H1 (cell line): ENCODE measurements around the gene PLEKHA3. TPM values are rescaled to one million over a fixed set of nuclear protein-coding genes. Genes with fewer than 3 reads are reported as not detected.

Experiments
- CTCF ChIA-PET: fragments of 300-600 bp; sonication (Branson Sonifier 250); formaldehyde crosslinking; loops from one replicate; lab custom pipeline; 2021; ENCODE audit not compliant: partially characterized antibody; lab: Charles Lee
- POLR2A ChIA-PET: fragments of 300-600 bp; sonication (Branson Sonifier 250); formaldehyde crosslinking; loops from one replicate; lab custom pipeline; 2021; ENCODE audit warnings: inconsistent platforms; ENCODE audit not compliant: partially characterized antibody; lab: Charles Lee
- DNase-seq, 2 experiments: peaks; one replicate each; pipeline versions ENCODE4 v3.0.0 to v3.0.0-alpha.2; 2010 to 2022; ENCODE audit warnings: low spot score in 2 of 2, low read depth in 1 of 2, mixed read lengths in 1 of 2
- FAIRE-seq: peaks from 2 replicates; lab custom pipeline; 2011; peaks lifted over from hg19 to GRCh38; lab: Jason Lieb, UNC
- H2AFZ ChIP-seq: 2 replicates; pipeline ENCODE4 v1.8.1; 2012; ENCODE audit warnings: low read length, inconsistent platforms
- H2AK5ac ChIP-seq: 2 replicates; pipeline ENCODE4 v1.6.1; 2013; ENCODE audit warnings: low read depth, low read length
- H2BK120ac ChIP-seq: replicated peaks from 2 replicates; pipeline ENCODE3; 2013; ENCODE audit warnings: low read depth, low read length, inconsistent platforms
- H2BK12ac ChIP-seq: 2 replicates; pipeline ENCODE4 v1.6.1; 2013; ENCODE audit warnings: low read depth, low read length
- H2BK15ac ChIP-seq: 2 replicates; pipeline ENCODE4 v1.6.1; 2013; ENCODE audit warnings: low read length
- H2BK20ac ChIP-seq: 2 replicates; pipeline ENCODE4 v1.6.1; 2013; ENCODE audit warnings: low read length
- H2BK5ac ChIP-seq: 2 replicates; pipeline ENCODE4 v1.6.1; 2013; ENCODE audit warnings: low read depth, low read length
- H3K14ac ChIP-seq: 2 replicates; pipeline ENCODE4 v1.6.1; 2013; ENCODE audit warnings: inconsistent platforms; ENCODE audit not compliant: insufficient read length
- H3K18ac ChIP-seq: 2 replicates; pipeline ENCODE4 v1.6.1; 2013; ENCODE audit warnings: low read length; ENCODE audit errors: extremely low read depth
- H3K23ac ChIP-seq: 2 replicates; pipeline ENCODE4 v1.6.1; 2013; ENCODE audit warnings: inconsistent platforms; ENCODE audit not compliant: insufficient read length
- H3K23me2 ChIP-seq: 2 replicates; pipeline ENCODE4 v1.6.1; 2013; ENCODE audit warnings: low read depth, low read length
- H3K27ac ChIP-seq: 2 replicates; pipeline ENCODE4 v1.6.1; 2011; ENCODE audit warnings: low read depth, low read length, inconsistent platforms
- H3K27me3 ChIP-seq, 4 experiments: replicated peaks in 1 of 4; 1 replicate in 1 of 4; 2 replicates in 3 of 4; pipeline versions ENCODE4 v1.6.1 to v1.8.1; 2011 to 2013; ENCODE audit warnings: low read length in 3 of 4, mild to moderate bottlenecking in 3 of 4, inconsistent platforms in 2 of 4, mixed read lengths in 2 of 4, moderate library complexity in 1 of 4; ENCODE audit not compliant: control insufficient read depth in 3 of 4, insufficient read depth in 3 of 4; ENCODE audit errors: extremely low read depth in 1 of 4
- H3K36me3 ChIP-seq, 4 experiments: 2 replicates each; pipeline versions ENCODE4 v1.6.1 to v1.8.1; 2011 to 2013; ENCODE audit warnings: mild to moderate bottlenecking in 4 of 4, low read length in 3 of 4, moderate library complexity in 2 of 4, control low read depth in 1 of 4, inconsistent platforms in 1 of 4; ENCODE audit not compliant: insufficient read depth in 4 of 4, control insufficient read depth in 2 of 4
- H3K4ac ChIP-seq: replicated peaks from 2 replicates; pipeline ENCODE3; 2013; ENCODE audit warnings: low read length, low read depth, mixed read lengths, inconsistent platforms; ENCODE audit not compliant: insufficient read length
- H3K4me1 ChIP-seq, 4 experiments: replicated peaks in 1 of 4; 1 replicate in 1 of 4; 2 replicates in 3 of 4; pipeline versions ENCODE4 v1.6.1 to v1.8.1; 2011 to 2013; ENCODE audit warnings: low read length in 3 of 4, inconsistent platforms in 2 of 4, mixed read lengths in 1 of 4; ENCODE audit not compliant: insufficient read depth in 4 of 4, control insufficient read depth in 3 of 4
- H3K4me2 ChIP-seq, 2 experiments: 2 replicates each; pipeline versions ENCODE4 v1.6.1 to v1.8.1; 2011 to 2013; ENCODE audit warnings: low read depth in 2 of 2, low read length in 2 of 2, control low read depth in 1 of 2, inconsistent platforms in 1 of 2, mild to moderate bottlenecking in 1 of 2; ENCODE audit not compliant: insufficient read depth in 1 of 2
- H3K4me3 ChIP-seq, 4 experiments: fragments of 200-600, 300-600 bp in 1 of 4; sonication (generic), shearing (Covaris generic), sonication (Bioruptor Twin) in 1 of 4; 2 replicates each; pipeline versions ENCODE4 v1.5.1 to v1.8.1; 2011 to 2016; ENCODE audit warnings: low read length in 4 of 4, low read depth in 3 of 4, control low read depth in 2 of 4, inconsistent platforms in 2 of 4, mild to moderate bottlenecking in 2 of 4, mixed read lengths in 1 of 4, moderate library complexity in 1 of 4; ENCODE audit not compliant: insufficient read depth in 2 of 4; ENCODE audit errors: extremely low read depth in 1 of 4
- H3K56ac ChIP-seq: replicated peaks from 2 replicates; pipeline ENCODE3; 2013; ENCODE audit warnings: low read depth, mild to moderate bottlenecking, mixed read lengths, low read length, inconsistent platforms; ENCODE audit not compliant: insufficient read length
- H3K79me1 ChIP-seq: 2 replicates; pipeline ENCODE4 v1.6.1; 2013; ENCODE audit warnings: low read depth, low read length, control low read depth
- H3K79me2 ChIP-seq, 2 experiments: 2 replicates each; pipeline versions ENCODE4 v1.6.1 to v1.8.1; 2012 to 2013; ENCODE audit warnings: low read length in 2 of 2, mild to moderate bottlenecking in 2 of 2, inconsistent platforms in 1 of 2; ENCODE audit not compliant: insufficient read depth in 2 of 2, control insufficient read depth in 1 of 2
- H3K9ac ChIP-seq, 4 experiments: replicated peaks in 1 of 4; 1 replicate in 1 of 4; 2 replicates in 3 of 4; pipeline versions ENCODE4 v1.6.1 to v1.8.1; 2011 to 2013; ENCODE audit warnings: low read depth in 3 of 4, low read length in 3 of 4, control low read depth in 2 of 4, mild to moderate bottlenecking in 2 of 4, moderate library complexity in 2 of 4, inconsistent platforms in 1 of 4; ENCODE audit errors: extremely low read depth in 1 of 4
- H3K9me3 ChIP-seq, 2 experiments: 2 replicates each; pipeline versions ENCODE4 v1.6.1 to v1.8.1; 2012 to 2013; ENCODE audit warnings: mild to moderate bottlenecking in 2 of 2, moderate library complexity in 2 of 2, control low read depth in 1 of 2, inconsistent platforms in 1 of 2, low read depth in 1 of 2, low read length in 1 of 2, mixed read lengths in 1 of 2; ENCODE audit not compliant: insufficient read depth in 2 of 2
- H4K20me1 ChIP-seq, 2 experiments: replicated peaks in 1 of 2; 2 replicates each; pipeline versions ENCODE3 to v1.8.1; 2011 to 2013; ENCODE audit warnings: inconsistent platforms in 2 of 2, low read length in 2 of 2, mild to moderate bottlenecking in 1 of 2; ENCODE audit not compliant: insufficient read depth in 2 of 2, control insufficient read depth in 1 of 2
- H4K5ac ChIP-seq: 2 replicates; pipeline ENCODE4 v1.6.1; 2013; ENCODE audit warnings: low read length, low read depth, mixed read lengths, inconsistent platforms; ENCODE audit not compliant: insufficient read length
- H4K8ac ChIP-seq: 2 replicates; pipeline ENCODE4 v1.8.0; 2013; ENCODE audit warnings: mild to moderate bottlenecking, moderate library complexity, low read length, inconsistent platforms; ENCODE audit not compliant: insufficient read depth; ENCODE audit errors: extremely low read depth
- H4K91ac ChIP-seq: replicated peaks from 2 replicates; pipeline ENCODE3; 2013; ENCODE audit warnings: low read length, mixed read lengths, inconsistent platforms; ENCODE audit not compliant: insufficient read length
- EZH2 ChIP-seq: fragments of 200-600 bp; sonication (generic); IDR thresholded peaks from 2 replicates; pipeline ENCODE4 v1.7.1; 2012; ENCODE audit warnings: low read depth, mild to moderate bottlenecking, moderate library complexity, low read length, inconsistent platforms; ENCODE audit not compliant: severe bottlenecking
- KDM5A ChIP-seq: fragments of 200-600 bp; IDR thresholded peaks from 2 replicates; pipeline ENCODE4 v1.7.1; 2012; ENCODE audit warnings: mild to moderate bottlenecking, low read length, inconsistent platforms, mixed read lengths
- WGBS, 2 experiments: shearing (Covaris generic) in 1 of 2; methylation state at CpG; one replicate each; pipeline versions ENCODE4 v1.1.6 to v1.1.7; 2013 to 2015; ENCODE audit warnings: low lambda C conversion rate in 2 of 2, mixed read lengths in 2 of 2, inconsistent platforms in 1 of 2, low coverage in 1 of 2, missing lambda C conversion rate in 1 of 2; ENCODE audit not compliant: insufficient replicate concordance in 2 of 2, insufficient coverage in 1 of 2, insufficient read length in 1 of 2; ENCODE audit errors: extremely low coverage in 1 of 2, missing lambda C conversion rate in 1 of 2; 5-methylcytosine and 5-hydroxymethylcytosine counted together
- polyA plus RNA-seq, 7 experiments: library from polyadenylated mRNA; depleted of rRNA in 3 of 7; stranded (reverse) in 5 of 7; unstranded in 2 of 7; fragments of >200 nt in 5 of 7; fragments of 200-250 nt in 2 of 7; gene quantifications; 1 replicate in 5 of 7; 2 replicates in 1 of 7; 4 replicates in 1 of 7; pipeline versions ENCODE4 v1.2.1 to v1.2.3, GENCODE V29; 2011 to 2013; ENCODE audit warnings: missing spikeins in 2 of 7, mixed read lengths in 2 of 7
- total RNA-seq: library from RNA; stranded (reverse); fragmentation: NEBNext Ultra II Directional; extraction: Animal tissue kit (Norgen Biotek cat#: 25700); gene quantifications from 2 replicates; pipeline ENCODE4 v1.2.1, GENCODE V29; 2021

The PLEKHA3 gene
- total and polyA plus RNA-seq, 2 of the 8 experiments (the other 6 are each of a cell fraction or from before 2014, with no cell fraction given) = 1.9 to 20.1 TPM

DNA sequence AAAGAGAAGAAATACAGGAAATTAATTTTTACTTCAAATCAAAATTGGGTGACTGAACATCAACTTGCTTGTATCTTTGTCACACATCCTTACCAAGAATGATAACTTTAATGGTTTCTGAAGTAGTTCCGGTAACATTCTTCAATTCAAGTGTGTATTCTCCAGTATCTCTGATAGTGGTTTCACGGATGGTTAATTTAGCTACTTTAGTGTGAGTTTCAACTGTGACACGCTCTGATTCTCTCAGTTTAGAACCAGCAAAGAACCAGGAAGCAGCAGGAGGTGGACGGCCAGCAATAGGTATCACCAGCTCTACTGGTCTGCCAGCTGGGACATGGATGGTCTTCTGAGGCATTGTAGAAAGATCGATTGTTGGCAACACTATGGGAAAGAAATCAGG is 62.3 kb downstream of the PLEKHA3 start:
- no peak overlapping the region for H2AFZ ChIP-seq
- H3K4ac ChIP-seq = no peak overlapping the region
- H3K36me3 ChIP-seq = peaks cover 2 to 51% (median 12%) of the 10 kb centered on the region in 4 experiments; a peak in 7 of 8 replicates
- no peaks in the 10 kb centered on the region for H3K4me1 ChIP-seq
- DNase-seq (no peak), FAIRE-seq (no peak)
- H3K23ac ChIP-seq = no peak overlapping the region
- TF ChIP-seq EZH2 (no peak), KDM5A (no peak)
- H3K79me2 ChIP-seq = no peaks in the 10 kb centered on the region
- no peaks in the 10 kb centered on the region for H3K23me2 ChIP-seq
- H2BK12ac ChIP-seq = no peak overlapping the region
- H4K20me1 ChIP-seq = peaks cover 3 to 6% of the 10 kb centered on the region in 2 experiments
- no peaks in the 10 kb centered on the region for H3K9me3 ChIP-seq
- peaks cover 3% of the 10 kb centered on the region; the same call in 1 of the 2 replicates for H3K79me1 ChIP-seq
- no peak overlapping the region for H2AK5ac ChIP-seq
- H4K91ac ChIP-seq = no peak overlapping the region
- H3K27me3 ChIP-seq = no peaks in the 10 kb centered on the region
- H3K56ac ChIP-seq = no peak overlapping the region
- no peak overlapping the region for H2BK5ac ChIP-seq
- H3K18ac ChIP-seq = no peak overlapping the region
- H4K5ac ChIP-seq = no peak overlapping the region
- no peak overlapping the region for H3K14ac ChIP-seq
- H3K9ac ChIP-seq = no peak overlapping the region
- CTCF ChIA-PET = no interaction called here
- H2BK20ac ChIP-seq = no peak overlapping the region
- 94% methylated on average over 5 of the region's 5 CpGs; no CpG with 5 or more reads in 1 of the 2 experiments for WGBS, 2 experiments
- POLR2A ChIA-PET = no interaction called here
- no peak overlapping the region for H3K27ac ChIP-seq
- no peak overlapping the region for H4K8ac ChIP-seq
- no peak overlapping the region for H2BK120ac ChIP-seq
- no peak overlapping the region for H2BK15ac ChIP-seq
- no peak overlapping the region for H3K4me3 ChIP-seq
- no peak overlapping the region for H3K4me2 ChIP-seq
